ENCODE results near the gene GZMH. TPM values are rescaled to one million over a fixed set of nuclear protein-coding genes. Genes with fewer than 3 reads are reported as not detected.

The GZMH gene
- total RNA-seq, 2 experiments from 2014 or later = 48.1 to 51.4 TPM

- H3K27ac Mint-ChIP-seq = no peak overlapping the region
Observed at GRCh38 chr14:24565766-24566165, 43.7 kb downstream of the GZMH start.

GRCh38 chr14:24563505-24563904 is 46.0 kb downstream of the GZMH start:
- Mint-ChIP-seq H3K4me1 (no peaks in the 10 kb centered on the region), H3K4me3 (no peak overlapping the region), H3K36me3 (peaks cover 2% of the 10 kb centered on the region), H3K27ac (no peak overlapping the region), H3K9me3 (peaks cover 18% of the 10 kb centered on the region), H3K27me3 (no peaks in the 10 kb centered on the region)
- DNase-seq = no peak

More at GRCh38 chr14:24565766-24566165, 43.7 kb downstream of the GZMH start:
- Mint-ChIP-seq H3K4me3 (no peak overlapping the region), H3K27me3 (peaks cover 2% of the 10 kb centered on the region), H3K9me3 (peaks cover 19% of the 10 kb centered on the region), H3K4me1 (peaks cover 4% of the 10 kb centered on the region), H3K36me3 (peaks cover 2% of the 10 kb centered on the region)
- DNase-seq = no peak

GRCh38 chr14:24556756-24557155 is 52.7 kb downstream of the GZMH start:
- H3K9me3 Mint-ChIP-seq = peaks cover 5% of the 10 kb centered on the region
- no peak for DNase-seq
- no peaks in the 10 kb centered on the region for H3K4me1 Mint-ChIP-seq
- no peak overlapping the region for H3K4me3 Mint-ChIP-seq
- H3K27ac Mint-ChIP-seq = no peak overlapping the region
- no peaks in the 10 kb centered on the region for H3K36me3 Mint-ChIP-seq
- H3K27me3 Mint-ChIP-seq = no peaks in the 10 kb centered on the region

Other genes starting within 250 kb of the GZMH start
- 1 to 10 TPM in 1 of 2 experiments, under 1 TPM in 1; 0.54 to 1.1 TPM for gene NFATC4, start 241.5 kb downstream of the GZMH start, total RNA-seq
- under 1 TPM; 0.08 to 0.10 TPM for gene NYNRIN, start 210.7 kb downstream of the GZMH start, total RNA-seq
- gene CBLN3, start 180.0 kb downstream of the GZMH start, total RNA-seq = 1 to 10 TPM; 5.5 to 6.4 TPM
- gene KHNYN, start 179.7 kb downstream of the GZMH start, total RNA-seq = 10 to 100 TPM; 47.3 to 48.7 TPM
- gene SDR39U1, start 166.9 kb downstream of the GZMH start, total RNA-seq = 10 to 100 TPM; 57.8 to 59.0 TPM
- under 1 TPM; 0.25 to 0.50 TPM for gene CMA1, start 101.4 kb downstream of the GZMH start, total RNA-seq
- not detected for gene CTSG, start 33.4 kb downstream of the GZMH start, total RNA-seq
- 1,000 to 10,000 TPM; 1,271 to 1,284 TPM for gene GZMB, start 24.5 kb upstream of the GZMH start, total RNA-seq